ENCODE results near the gene TEKT4. TPM values are rescaled to one million over a fixed set of nuclear protein-coding genes. Genes with fewer than 3 reads are reported as not detected.
"Not testable (repeated sequence)": the region's sequence is repeated elsewhere in the genome, so short reads cannot be mapped to it uniquely, and the experiment has no call there.

TEKT4 gene
- total RNA-seq, 4 donors from 2014 or later: not detected

DNA sequence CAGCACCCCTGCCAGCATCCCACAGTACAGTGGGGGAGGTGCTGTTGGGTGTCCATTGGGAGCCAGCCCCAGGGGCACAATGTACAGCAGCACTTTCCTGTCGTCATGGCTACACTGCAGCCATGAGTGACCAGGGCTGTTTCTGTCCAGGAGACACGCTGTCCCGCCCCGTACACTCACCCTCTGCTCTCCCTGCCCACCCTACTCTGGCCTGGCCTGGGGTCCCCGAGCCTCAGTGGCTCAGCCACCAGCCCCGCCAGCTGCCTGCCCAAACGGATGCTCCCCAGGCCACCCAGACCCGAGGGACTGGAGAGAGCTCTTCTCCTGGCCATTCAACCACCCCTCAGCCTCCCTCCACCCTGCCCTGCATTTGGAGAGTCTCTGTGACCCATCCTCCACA is 9.3 kb downstream of the TEKT4 start:
- 8% methylated on average over 2 of the region's 8 CpGs; no CpG with 5 or more reads in 1 of the 2 donors for WGBS, 2 donors (ENCODE audit: low coverage in 1 of 2)
- H3K27me3 ChIP-seq: peaks cover 33% of the 10 kb centered on the region

DNA sequence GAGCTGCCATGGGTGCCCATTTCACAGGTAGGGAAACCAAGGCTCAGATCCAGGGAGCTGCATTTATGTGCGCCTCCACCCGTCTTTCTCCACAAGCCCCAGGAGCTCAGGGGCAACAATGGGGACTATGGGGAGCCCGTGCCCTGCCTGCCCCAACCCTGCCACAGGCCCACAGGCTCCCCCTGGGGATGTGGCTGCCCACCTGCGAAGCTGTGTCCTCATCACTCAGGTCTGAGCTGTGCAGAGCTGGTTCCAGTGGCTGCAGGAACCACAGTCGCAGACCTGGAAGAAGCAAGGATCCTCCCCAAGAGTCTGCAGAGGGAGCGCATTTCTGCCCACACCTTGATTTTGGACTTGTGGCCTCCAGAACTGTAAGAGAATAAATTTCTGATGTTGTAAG is 9.8 kb downstream of the TEKT4 start:
- peaks cover 28% of the 10 kb centered on the region for H3K27me3 ChIP-seq
- no peak for TF ChIP-seq POLR2A (IDR thresholded peaks at IDR 0.05)
- no peak for TF ChIP-seq EP300 (IDR thresholded peaks at IDR 0.05)
- TF ChIP-seq, protein P1, sequence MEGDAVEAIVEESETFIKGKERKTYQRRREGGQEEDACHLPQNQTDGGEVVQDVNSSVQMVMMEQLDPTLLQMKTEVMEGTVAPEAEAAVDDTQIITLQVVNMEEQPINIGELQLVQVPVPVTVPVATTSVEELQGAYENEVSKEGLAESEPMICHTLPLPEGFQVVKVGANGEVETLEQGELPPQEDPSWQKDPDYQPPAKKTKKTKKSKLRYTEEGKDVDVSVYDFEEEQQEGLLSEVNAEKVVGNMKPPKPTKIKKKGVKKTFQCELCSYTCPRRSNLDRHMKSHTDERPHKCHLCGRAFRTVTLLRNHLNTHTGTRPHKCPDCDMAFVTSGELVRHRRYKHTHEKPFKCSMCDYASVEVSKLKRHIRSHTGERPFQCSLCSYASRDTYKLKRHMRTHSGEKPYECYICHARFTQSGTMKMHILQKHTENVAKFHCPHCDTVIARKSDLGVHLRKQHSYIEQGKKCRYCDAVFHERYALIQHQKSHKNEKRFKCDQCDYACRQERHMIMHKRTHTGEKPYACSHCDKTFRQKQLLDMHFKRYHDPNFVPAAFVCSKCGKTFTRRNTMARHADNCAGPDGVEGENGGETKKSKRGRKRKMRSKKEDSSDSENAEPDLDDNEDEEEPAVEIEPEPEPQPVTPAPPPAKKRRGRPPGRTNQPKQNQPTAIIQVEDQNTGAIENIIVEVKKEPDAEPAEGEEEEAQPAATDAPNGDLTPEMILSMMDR (IDR thresholded peaks at IDR 0.05): no peak
- TF ChIP-seq POLR2AphosphoS5 (IDR thresholded peaks at IDR 0.05): no peak
- no peaks in the 10 kb centered on the region for H3K9me3 ChIP-seq
- no peaks in the 10 kb centered on the region for H3K4me1 ChIP-seq
- no peaks in the 10 kb centered on the region for H3K36me3 ChIP-seq
- no peak for ATAC-seq
- no peak overlapping the region for H3K27ac ChIP-seq
- H3K4me3 ChIP-seq: no peak overlapping the region
- no CpG with 5 or more reads among the region's 6 CpGs for WGBS, 2 donors (ENCODE audit: low coverage in 1 of 2)

More for the DNA sequence above, 9.3 kb downstream of the TEKT4 start:
- ATAC-seq: no peak
- Histone ChIP-seq H3K9me3 (no peaks in the 10 kb centered on the region), H3K4me3 (no peak overlapping the region), H3K4me1 (no peaks in the 10 kb centered on the region), H3K36me3 (no peaks in the 10 kb centered on the region), H3K27ac (no peak overlapping the region)
- TF ChIP-seq, protein P1 (IDR thresholded peaks at IDR 0.05): no peak
- no peak for TF ChIP-seq EP300 (IDR thresholded peaks at IDR 0.05)
- TF ChIP-seq POLR2A (IDR thresholded peaks at IDR 0.05): no peak
- no peak for TF ChIP-seq POLR2AphosphoS5 (IDR thresholded peaks at IDR 0.05)

DNA sequence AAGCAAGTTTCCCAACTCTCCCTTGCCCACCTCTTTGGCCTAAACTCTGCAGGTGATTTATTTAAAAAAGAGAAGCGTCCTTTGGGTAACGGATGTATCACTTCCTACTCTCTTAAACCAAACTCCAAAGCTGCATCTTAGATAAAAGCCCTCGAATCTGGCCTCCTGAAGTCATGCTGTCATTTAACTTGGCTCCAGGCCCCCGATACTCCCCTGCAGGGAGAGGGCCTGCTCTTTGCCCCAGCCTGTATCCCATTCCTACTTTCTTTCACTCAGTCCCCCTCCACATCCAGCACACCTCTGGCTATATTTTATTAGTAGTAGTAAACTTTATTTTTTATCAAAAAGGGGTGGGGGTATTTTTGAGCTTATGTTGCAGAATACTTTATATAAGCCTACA is 19.0 kb downstream of the TEKT4 start:
- Histone ChIP-seq H3K4me1 (no peaks in the 10 kb centered on the region), H3K27ac (no peak overlapping the region), H3K4me3 (no peak overlapping the region), H3K36me3 (no peaks in the 10 kb centered on the region), H3K9me3 (no peaks in the 10 kb centered on the region), H3K27me3 (peaks cover 9% of the 10 kb centered on the region)
- TF ChIP-seq, protein P1 (IDR thresholded peaks at IDR 0.05): no peak
- no peak for TF ChIP-seq POLR2AphosphoS5 (IDR thresholded peaks at IDR 0.05)
- TF ChIP-seq EP300 (IDR thresholded peaks at IDR 0.05): no peak
- TF ChIP-seq POLR2A (IDR thresholded peaks at IDR 0.05): no peak
- no peak for ATAC-seq
- 10 to 23% methylated on average over 4 of the region's 4 CpGs for WGBS, 2 donors (ENCODE audit: low coverage in 1 of 2)

DNA sequence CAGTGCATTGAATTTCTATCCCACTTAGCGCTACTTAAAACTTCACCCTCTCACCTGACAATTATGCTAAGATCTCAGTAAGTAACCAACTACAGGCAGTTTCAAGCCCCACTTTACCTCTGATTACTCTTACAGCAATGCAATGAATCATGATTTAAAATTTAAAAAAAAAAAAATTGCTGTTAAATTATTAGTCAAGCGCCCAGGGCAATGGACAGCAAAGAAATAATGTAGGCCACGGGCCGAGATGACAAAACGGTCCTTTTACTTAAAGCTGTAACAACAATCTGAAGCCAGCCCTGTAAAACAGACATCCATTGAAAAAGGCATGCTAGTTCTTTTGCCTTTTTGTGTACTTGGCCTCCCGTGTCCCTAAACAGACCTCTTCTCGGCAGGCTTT is 24.0 kb downstream of the TEKT4 start:
- H3K9me3 ChIP-seq, H3K36me3 ChIP-seq, H3K27ac ChIP-seq, ATAC-seq, H3K4me1 ChIP-seq, H3K4me3 ChIP-seq: not testable (repeated sequence)
- WGBS, 2 donors (ENCODE audit: low coverage in 1 of 2): 62% methylated on average over 6 of the region's 7 CpGs; no CpG with 5 or more reads in 1 of the 2 donors
- peaks cover 31% of the 10 kb centered on the region for H3K27me3 ChIP-seq

DNA sequence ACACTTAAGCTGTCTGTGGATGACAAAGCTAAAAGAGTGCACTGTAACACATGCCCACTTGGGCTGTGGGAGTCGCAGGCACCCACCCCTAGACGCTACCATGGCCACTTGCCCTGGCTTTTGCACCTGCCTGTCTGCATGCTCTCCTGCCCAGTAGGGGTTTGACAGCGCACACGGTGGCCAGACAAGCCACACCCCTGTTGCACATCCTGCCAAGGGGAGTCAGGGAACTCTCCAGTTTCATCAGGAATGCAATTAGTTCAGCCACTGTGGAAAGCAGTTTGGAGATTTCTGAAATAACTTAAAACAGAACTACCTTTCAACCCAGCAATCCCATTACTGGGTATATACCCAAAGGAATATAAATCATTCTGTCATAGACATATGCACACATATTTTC is 35.7 kb downstream of the TEKT4 start:
- not testable (repeated sequence) for ATAC-seq, H3K27ac ChIP-seq, H3K9me3 ChIP-seq, H3K4me1 ChIP-seq, H3K4me3 ChIP-seq, H3K36me3 ChIP-seq
- WGBS, 2 donors (ENCODE audit: low coverage in 1 of 2): 43% methylated on average over 1 of the region's 4 CpGs; no CpG with 5 or more reads in 1 of the 2 donors
- H3K27me3 ChIP-seq: peaks cover 21% of the 10 kb centered on the region

DNA sequence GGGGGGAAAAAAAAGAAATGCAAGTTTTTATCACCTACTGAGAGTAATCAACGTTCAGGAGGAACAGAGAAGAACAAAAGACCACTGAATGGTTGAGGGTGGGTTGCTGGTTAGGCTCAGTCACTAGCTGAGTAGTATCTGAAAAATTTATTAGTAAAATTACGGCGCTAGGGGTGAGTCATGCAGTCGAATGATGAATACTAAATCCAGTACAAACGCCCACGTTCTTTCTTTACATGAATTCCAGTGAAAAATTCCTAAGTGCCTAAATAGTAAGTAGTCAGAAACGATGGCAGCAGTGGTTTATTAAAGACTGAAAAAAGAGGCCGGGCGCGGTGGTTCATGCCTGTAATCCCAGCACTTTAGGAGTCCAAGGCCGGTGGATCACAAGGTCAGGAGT is 52.0 kb downstream of the TEKT4 start:
- peaks cover 9% of the 10 kb centered on the region for H3K27me3 ChIP-seq
- peaks cover 0 to 5% (median 0%) of the 10 kb centered on the region in 3 donors for H3K9me3 ChIP-seq
- WGBS, 2 donors (ENCODE audit: low coverage in 1 of 2): 78 to 80% methylated on average over 8 to 11 of the region's 11 CpGs
- H3K27ac ChIP-seq: no peak overlapping the region
- ATAC-seq: no peak
- H3K4me3 ChIP-seq: no peak overlapping the region
- TF ChIP-seq EP300 (IDR thresholded peaks at IDR 0.05): no peak
- TF ChIP-seq POLR2AphosphoS5 (IDR thresholded peaks at IDR 0.05): no peak
- no peak for TF ChIP-seq POLR2A (IDR thresholded peaks at IDR 0.05)
- TF ChIP-seq, protein P1 (IDR thresholded peaks at IDR 0.05): no peak
- H3K36me3 ChIP-seq: no peaks in the 10 kb centered on the region
- no peaks in the 10 kb centered on the region for H3K4me1 ChIP-seq

DNA sequence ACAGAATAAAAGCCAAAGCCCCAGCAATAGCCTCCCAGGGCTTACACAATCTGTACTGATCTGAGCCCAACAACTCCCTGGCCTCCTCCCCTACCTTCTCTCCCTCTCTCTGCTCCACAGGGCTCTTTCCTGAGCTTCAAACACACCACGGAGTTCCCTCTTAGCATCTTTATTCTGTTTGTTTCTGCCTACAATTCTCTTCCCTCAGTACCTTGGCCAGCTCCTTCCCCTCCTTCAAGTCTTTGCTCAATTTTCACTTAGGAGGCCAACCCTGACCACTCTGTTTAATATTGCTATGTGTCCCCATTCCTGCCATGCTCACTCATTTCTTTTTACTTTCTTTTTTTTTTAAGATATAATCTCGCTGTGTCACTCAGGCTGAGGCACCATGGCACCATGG is 53.8 kb downstream of the TEKT4 start:
- not testable (repeated sequence) for ATAC-seq, H3K27me3 ChIP-seq, H3K27ac ChIP-seq, H3K9me3 ChIP-seq, H3K4me1 ChIP-seq, H3K36me3 ChIP-seq, H3K4me3 ChIP-seq
- WGBS, 2 donors (ENCODE audit: low coverage in 1 of 2): 38 to 43% methylated on average over 2 of the region's 2 CpGs
